ENCODE measurements around the gene DOCK11. TPM values are rescaled to one million over a fixed set of nuclear protein-coding genes. Genes with fewer than 3 reads are reported as not detected.

Gene DOCK11
- total RNA-seq, 2 experiments from 2014 or later: 27.0 to 34.7 TPM

GRCh38 chrX:118623062-118623461 lies 127.4 kb downstream of the DOCK11 start:
- ChIA-PET CTCF (ENCODE audit: unreplicated experiment) (no interaction called here), POLR2A (no interaction called here)
- TF ChIP-seq CTCF (conservative IDR thresholded peaks at IDR 0.05; ENCODE audit: low read length): no peak
- no peak for TF ChIP-seq EZH2phosphoT487 (IDR thresholded peaks at IDR 0.05; ENCODE audit: borderline replicate concordance, low read depth, low read length)
- no peaks in the 10 kb centered on the region for H3K9me3 ChIP-seq (ENCODE audit: low read length)
- no TSS peak for BruUV-seq (replicated peaks)
- no peaks in the 10 kb centered on the region for H3K4me1 ChIP-seq (ENCODE audit: insufficient read depth, low read length, poor library complexity, severe bottlenecking)
- no peak for DNase-seq (ENCODE audit: low spot score)
- no peak overlapping the region for H2AFZ ChIP-seq (ENCODE audit: low read length)
- H3K9me2 ChIP-seq (ENCODE audit: insufficient read depth, low read length): no peaks in the 10 kb centered on the region
- H3K4me3 ChIP-seq (ENCODE audit: low read depth, low read length, poor library complexity, severe bottlenecking): no peak overlapping the region
- intact Hi-C loops (cut with micrococcal nuclease; ENCODE audit: unreplicated experiment): no loop called here
- no peaks in the 10 kb centered on the region for H4K20me1 ChIP-seq (ENCODE audit: insufficient read depth, low read length)
- H3K36me3 ChIP-seq (ENCODE audit: insufficient read depth, low read length): peaks cover 9% of the 10 kb centered on the region
- H3K27ac ChIP-seq (ENCODE audit: low read depth, low read length, poor library complexity, severe bottlenecking): no peak overlapping the region
- no peaks in the 10 kb centered on the region for H3K79me2 ChIP-seq (ENCODE audit: insufficient read depth, low read depth, low read length)
- no peak overlapping the region for H3K4me2 ChIP-seq (ENCODE audit: low read length)

- Histone ChIP-seq H2AFZ (ENCODE audit: low read length) (no peak overlapping the region), H3K36me3 (ENCODE audit: insufficient read depth, low read length) (peaks cover 23% of the 10 kb centered on the region)
- CTCF ChIA-PET (ENCODE audit: unreplicated experiment): no interaction called here
Measured at GRCh38 chrX:118626346-118626745, 130.7 kb downstream of the DOCK11 start.

More at GRCh38 chrX:118626346-118626745, 130.7 kb downstream of the DOCK11 start:
- no peaks in the 10 kb centered on the region for H4K20me1 ChIP-seq (ENCODE audit: insufficient read depth, low read length)
- TF ChIP-seq CTCF (conservative IDR thresholded peaks at IDR 0.05; ENCODE audit: low read length) (no peak), EZH2phosphoT487 (IDR thresholded peaks at IDR 0.05; ENCODE audit: borderline replicate concordance, low read depth, low read length) (no peak)
- DNase-seq (ENCODE audit: low spot score): no peak
- H3K79me2 ChIP-seq (ENCODE audit: insufficient read depth, low read depth, low read length): no peaks in the 10 kb centered on the region
- BruUV-seq (replicated peaks): no TSS peak
- POLR2A ChIA-PET: no interaction called here
- no peak overlapping the region for H3K4me3 ChIP-seq (ENCODE audit: low read depth, low read length, poor library complexity, severe bottlenecking)
- no peak overlapping the region for H3K4me2 ChIP-seq (ENCODE audit: low read length)
- intact Hi-C loops (cut with micrococcal nuclease; ENCODE audit: unreplicated experiment): no loop called here
- no peaks in the 10 kb centered on the region for H3K4me1 ChIP-seq (ENCODE audit: insufficient read depth, low read length, poor library complexity, severe bottlenecking)
- no peak overlapping the region for H3K27ac ChIP-seq (ENCODE audit: low read depth, low read length, poor library complexity, severe bottlenecking)
- H3K9me3 ChIP-seq (ENCODE audit: low read length): no peaks in the 10 kb centered on the region
- H3K9me2 ChIP-seq (ENCODE audit: insufficient read depth, low read length): no peaks in the 10 kb centered on the region
